Limb (tissue), 2 donors: ENCODE data around the gene SPCS2.
"Not testable (repeated sequence)": the region's sequence is repeated elsewhere in the genome, so short reads cannot be mapped to it uniquely, and the experiment has no call there.

Experiments used
- DNase-seq, 2 donors: peaks; one replicate each; pipeline ENCODE4 v3.0.0-alpha.2; 2016; ENCODE audit errors: extremely low spot score in 2 of 2

The SPCS2 gene

GRCh38 chr11:75000975-75001354 lies 51.9 kb downstream of the SPCS2 start:
- no peak for DNase-seq

GRCh38 chr11:75001686-75002085 lies 52.6 kb downstream of the SPCS2 start:
- no peak for DNase-seq

DNA sequence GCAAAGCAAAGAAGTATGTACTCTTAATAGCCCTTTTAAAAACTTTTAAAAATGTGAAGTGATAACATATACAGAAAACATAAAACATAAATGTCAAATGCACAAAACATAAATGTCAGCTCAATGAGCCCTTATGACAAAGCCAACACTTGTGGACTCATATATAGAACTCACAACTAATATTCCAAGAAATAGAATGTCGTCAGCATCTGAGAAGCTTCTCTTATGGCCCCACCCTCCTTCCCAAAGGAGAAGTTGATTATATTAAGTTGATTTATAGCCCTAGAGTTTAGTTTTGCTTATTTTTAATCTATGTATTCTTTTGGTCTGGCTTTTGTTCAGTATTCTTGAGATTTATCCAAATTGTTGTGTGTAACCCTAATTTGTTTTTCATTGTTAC lies 53.5 kb downstream of the SPCS2 start:
- DNase-seq: no peak

DNA sequence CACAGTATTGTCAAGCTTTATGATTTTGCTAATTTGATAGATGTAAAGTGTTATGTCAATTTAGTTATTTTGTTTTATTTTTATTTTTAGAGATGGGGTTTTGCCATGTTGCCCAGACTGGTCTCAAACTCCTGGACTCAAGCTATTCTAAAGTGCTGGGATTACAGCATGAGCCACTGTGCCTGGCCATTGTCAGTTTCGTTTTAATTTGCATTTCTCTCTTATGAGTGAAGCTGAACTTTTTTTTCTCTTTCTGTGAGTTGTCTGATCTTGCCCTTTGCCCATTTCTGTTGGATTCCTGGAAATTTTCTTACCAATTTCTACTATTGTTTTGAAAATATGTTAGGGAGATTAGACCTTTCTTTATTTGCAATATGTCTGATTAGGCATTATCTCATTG lies 55.1 kb downstream of the SPCS2 start:
- DNase-seq: no peak

DNA sequence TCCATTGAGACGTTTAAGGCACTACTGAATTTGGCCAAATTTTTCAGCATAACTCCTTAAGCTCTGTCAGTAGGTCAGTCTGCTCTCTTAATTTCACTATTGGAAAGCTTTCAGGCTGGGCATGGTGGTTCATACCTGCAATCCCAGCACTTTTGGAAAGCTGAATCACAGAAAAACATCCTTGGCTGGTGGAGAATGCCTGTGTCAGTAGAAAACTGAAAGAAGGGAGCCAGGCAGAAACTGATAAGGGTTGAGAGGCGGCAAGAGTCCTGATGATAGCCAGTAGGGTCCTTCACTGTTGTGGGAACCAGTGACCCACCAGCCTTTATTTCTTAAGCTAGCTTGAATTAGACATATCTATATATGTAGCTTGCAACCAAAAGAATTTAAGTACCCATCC lies 62.3 kb downstream of the SPCS2 start:
- DNase-seq: no peak

DNA sequence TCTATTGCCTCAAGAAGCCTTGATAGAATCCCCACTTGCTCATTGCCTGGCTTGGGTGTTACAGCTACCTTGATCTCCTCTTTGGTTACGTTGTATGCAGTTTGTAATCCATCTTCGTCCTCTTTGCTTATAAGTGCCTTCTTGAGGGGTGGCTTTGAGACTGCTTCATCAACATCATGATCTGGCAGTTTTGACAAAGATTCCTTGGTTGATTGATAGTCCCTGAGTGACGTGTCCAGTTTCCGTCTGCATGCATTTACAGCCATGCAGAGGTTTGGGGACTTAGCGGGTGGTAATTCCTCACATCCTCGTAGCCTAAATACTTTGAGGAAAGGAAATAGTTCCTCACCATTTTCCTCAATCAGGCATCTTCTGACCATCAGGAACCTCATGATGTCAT lies 62.8 kb downstream of the SPCS2 start:
- no peak for DNase-seq

GRCh38 chr11:75013051-75013450 lies 64.0 kb downstream of the SPCS2 start:
- DNase-seq: no peak

GRCh38 chr11:75014129-75014528 lies 65.1 kb downstream of the SPCS2 start:
- DNase-seq: no peak

- DNase-seq: not testable (repeated sequence)
Measured at GRCh38 chr11:75019200-75019599, 70.1 kb downstream of the SPCS2 start.

DNA sequence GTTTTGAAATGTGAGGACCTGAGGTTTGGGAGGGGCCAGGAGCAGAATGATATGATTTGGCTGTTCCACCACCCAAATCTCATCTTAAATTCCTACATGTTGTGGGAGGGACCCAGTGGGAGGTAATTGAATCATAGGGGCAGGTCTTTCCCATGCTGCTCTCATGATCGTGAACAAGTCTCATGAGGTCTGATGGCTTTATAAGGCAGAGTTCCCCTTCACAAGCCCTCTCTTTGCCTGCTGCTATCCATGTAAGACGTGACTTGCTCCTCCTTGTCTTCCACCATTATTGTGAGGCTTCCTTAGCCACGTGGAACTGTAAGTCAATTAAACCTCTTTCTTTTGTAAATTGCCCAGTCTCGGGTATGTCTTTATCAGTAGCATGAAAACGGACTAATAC lies 71.3 kb downstream of the SPCS2 start:
- not testable (repeated sequence) for DNase-seq

GRCh38 chr11:75022296-75022695 lies 73.2 kb downstream of the SPCS2 start:
- no peak for DNase-seq

- peak; percentile 61 to 84 for DNase-seq
Measured at GRCh38 chr11:75022759-75023396, 73.8 kb downstream of the SPCS2 start.

DNA sequence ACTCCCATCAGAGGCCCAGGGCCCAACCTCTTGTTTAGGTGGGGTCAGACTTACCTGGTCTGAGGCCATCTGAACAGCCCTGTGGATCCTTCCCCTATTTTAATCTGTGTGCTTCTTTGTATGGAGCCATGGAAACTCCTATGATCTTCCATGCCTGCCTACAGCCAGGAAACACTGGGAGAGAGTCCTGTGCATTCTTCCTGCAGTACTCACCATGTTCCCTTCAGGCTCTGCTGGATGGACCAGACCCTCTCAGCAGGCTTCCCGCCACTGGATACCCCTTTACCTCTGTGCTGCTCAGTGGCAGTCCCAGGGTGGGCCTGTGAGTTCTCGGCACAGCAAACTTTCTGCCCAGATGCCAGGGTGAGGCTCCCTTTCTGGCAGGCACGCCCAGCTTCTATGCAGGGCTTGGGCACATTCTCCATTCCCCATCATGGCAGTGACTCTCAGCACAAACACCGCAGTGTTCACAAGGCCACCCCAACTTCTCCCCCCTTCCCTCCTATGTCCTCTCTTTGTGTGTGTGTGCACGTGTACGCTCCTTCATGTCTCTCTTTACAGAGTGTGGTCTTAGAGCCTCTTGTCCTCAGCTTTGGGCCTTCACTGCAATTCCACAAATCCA lies 74.5 kb downstream of the SPCS2 start:
- no peak for DNase-seq

DNA sequence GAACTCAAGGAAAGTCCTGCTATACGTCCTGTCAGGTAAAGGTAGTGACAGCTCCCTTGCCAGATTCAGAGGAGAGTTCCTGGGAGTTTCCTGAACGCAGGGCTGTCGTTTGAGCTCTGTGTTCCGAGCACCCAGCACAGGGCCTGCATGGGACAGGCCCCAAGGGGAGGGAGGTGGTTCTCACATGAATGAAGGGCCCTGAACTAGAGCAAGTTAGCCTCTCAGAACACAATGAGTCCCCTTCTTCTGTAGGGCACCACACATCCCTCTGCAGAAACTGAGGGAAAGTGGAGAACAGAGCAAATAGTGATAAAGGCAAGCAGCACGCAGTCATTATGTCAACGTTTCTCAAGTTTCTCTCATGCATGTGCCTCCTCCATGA lies 75.0 kb downstream of the SPCS2 start:
- DNase-seq: no peak

GRCh38 chr11:75024764-75025211 lies 75.7 kb downstream of the SPCS2 start:
- no peak for DNase-seq

GRCh38 chr11:75025561-75025960 lies 76.5 kb downstream of the SPCS2 start:
- no peak for DNase-seq

GRCh38 chr11:75028321-75028720 lies 79.3 kb downstream of the SPCS2 start:
- DNase-seq: no peak
